Measurements from ENCODE around the gene NTF4. TPM values are rescaled to one million over a fixed set of nuclear protein-coding genes. Genes with fewer than 3 reads are reported as not detected.
A peak's percentile ranks its signal among the peaks of the same experiment; 100 is the strongest.
"Not testable (repeated sequence)": the region's sequence is repeated elsewhere in the genome, so short reads cannot be mapped to it uniquely, and the experiment has no call there.

NTF4 gene
- total RNA-seq, 1 donor from 2014 or later = 7.3 TPM

GRCh38 chr19:49019242-49019932, 45.2 kb downstream of the NTF4 start:
- H3K9me3 ChIP-seq (ENCODE audit: insufficient read depth, low read depth, low read length) = no peaks in the 10 kb centered on the region
- peak overlapping the region; percentile 77 for H3K4me3 Mint-ChIP-seq (ENCODE audit: unreplicated experiment)
- H3K9ac ChIP-seq (ENCODE audit: low read length) = peak overlapping the region; percentile 77
- H3K27ac ChIP-seq (ENCODE audit: low read depth, low read length) = peak overlapping the region; percentile 7
- H3K27me3 ChIP-seq (ENCODE audit: insufficient read depth, low read length) = no peaks in the 10 kb centered on the region
- peaks cover 18% of the 10 kb centered on the region for H3K4me1 ChIP-seq (ENCODE audit: insufficient read depth, low read length)
- no peak for TF ChIP-seq EZH2 (IDR thresholded peaks at IDR 0.05; ENCODE audit: insufficient read depth, low read length)
- TF ChIP-seq CTCF (IDR thresholded peaks at IDR 0.05; ENCODE audit: insufficient read depth, low read depth, low read length) = no peak
- peak overlapping the region; percentile 80 for H3K27ac Mint-ChIP-seq (ENCODE audit: unreplicated experiment)
- H3K36me3 ChIP-seq (ENCODE audit: insufficient read depth, low read length) = peaks cover 6% of the 10 kb centered on the region
- H2AFZ ChIP-seq (ENCODE audit: low read depth, low read length) = no peak overlapping the region
- H3K36me3 Mint-ChIP-seq (ENCODE audit: low read depth, unreplicated experiment) = peaks cover 17% of the 10 kb centered on the region
- H3K4me3 ChIP-seq (ENCODE audit: insufficient read depth, low read depth, low read length) = peak overlapping the region; percentile 60
- no peaks in the 10 kb centered on the region for H3K9me3 Mint-ChIP-seq (ENCODE audit: unreplicated experiment)
- H3K4me2 ChIP-seq (ENCODE audit: low read length) = peak overlapping the region; percentile 87
- no peak for FAIRE-seq
- peaks cover 12% of the 10 kb centered on the region for H3K4me1 Mint-ChIP-seq (ENCODE audit: low read depth, unreplicated experiment)
- H3K27me3 Mint-ChIP-seq (ENCODE audit: low read depth, unreplicated experiment) = peaks cover 2% of the 10 kb centered on the region
- DNase-seq (ENCODE audit: low read depth) = no peak
- no peaks in the 10 kb centered on the region for H4K20me1 ChIP-seq (ENCODE audit: insufficient read depth, low read length)
- H3K79me2 ChIP-seq (ENCODE audit: insufficient read depth, low read length) = no peaks in the 10 kb centered on the region

- peaks cover 17% of the 10 kb centered on the region for H3K36me3 Mint-ChIP-seq (ENCODE audit: low read depth, unreplicated experiment)
- not testable (repeated sequence) for H3K27me3 ChIP-seq (ENCODE audit: insufficient read depth, low read length); DNase-seq (ENCODE audit: low read depth); H3K9me3 ChIP-seq (ENCODE audit: insufficient read depth, low read depth, low read length); H4K20me1 ChIP-seq (ENCODE audit: insufficient read depth, low read length); H3K27ac Mint-ChIP-seq (ENCODE audit: unreplicated experiment); H3K9me3 Mint-ChIP-seq (ENCODE audit: unreplicated experiment); H3K36me3 ChIP-seq (ENCODE audit: insufficient read depth, low read length); FAIRE-seq; H3K79me2 ChIP-seq (ENCODE audit: insufficient read depth, low read length); H3K27me3 Mint-ChIP-seq (ENCODE audit: low read depth, unreplicated experiment)
- Histone ChIP-seq H3K4me3 (ENCODE audit: insufficient read depth, low read depth, low read length) (peak overlapping the region; percentile 60), H3K27ac (ENCODE audit: low read depth, low read length) (peak overlapping the region; percentile 33), H3K4me1 (ENCODE audit: insufficient read depth, low read length) (peaks cover 18% of the 10 kb centered on the region), H3K4me2 (ENCODE audit: low read length) (peak overlapping the region; percentile 87), H2AFZ (ENCODE audit: low read depth, low read length) (peak overlapping the region; percentile 16), H3K9ac (ENCODE audit: low read length) (peak overlapping the region; percentile 77)
- peak overlapping the region; percentile 77 for H3K4me3 Mint-ChIP-seq (ENCODE audit: unreplicated experiment)
- H3K4me1 Mint-ChIP-seq (ENCODE audit: low read depth, unreplicated experiment) = peaks cover 12% of the 10 kb centered on the region
Observed at GRCh38 chr19:49018388-49019241, 46.0 kb downstream of the NTF4 start.

- Histone ChIP-seq H3K27ac (ENCODE audit: low read depth, low read length) (peak overlapping the region; percentile 33), H3K79me2 (ENCODE audit: insufficient read depth, low read length) (no peaks in the 10 kb centered on the region), H3K36me3 (ENCODE audit: insufficient read depth, low read length) (peaks cover 6% of the 10 kb centered on the region), H3K4me1 (ENCODE audit: insufficient read depth, low read length) (peaks cover 18% of the 10 kb centered on the region), H3K9me3 (ENCODE audit: insufficient read depth, low read depth, low read length) (no peaks in the 10 kb centered on the region), H3K4me2 (ENCODE audit: low read length) (peak overlapping the region; percentile 87), H3K4me3 (ENCODE audit: insufficient read depth, low read depth, low read length) (peak overlapping the region; percentile 60), H4K20me1 (ENCODE audit: insufficient read depth, low read length) (peaks cover 4% of the 10 kb centered on the region), H3K9ac (ENCODE audit: low read length) (peak overlapping the region; percentile 77), H2AFZ (ENCODE audit: low read depth, low read length) (peak overlapping the region; percentile 35), H3K27me3 (ENCODE audit: insufficient read depth, low read length) (no peaks in the 10 kb centered on the region)
- peak; percentile 14 for TF ChIP-seq CTCF (IDR thresholded peaks at IDR 0.05; ENCODE audit: insufficient read depth, low read depth, low read length)
- TF ChIP-seq EZH2 (IDR thresholded peaks at IDR 0.05; ENCODE audit: insufficient read depth, low read length) = no peak
- FAIRE-seq (no peak), DNase-seq (ENCODE audit: low read depth) (peak; percentile 42)
- H3K27me3 Mint-ChIP-seq (ENCODE audit: low read depth, unreplicated experiment) = peaks cover 2% of the 10 kb centered on the region
- no peak overlapping the region for H3K27ac Mint-ChIP-seq (ENCODE audit: unreplicated experiment)
- peaks cover 17% of the 10 kb centered on the region for H3K36me3 Mint-ChIP-seq (ENCODE audit: low read depth, unreplicated experiment)
- no peaks in the 10 kb centered on the region for H3K9me3 Mint-ChIP-seq (ENCODE audit: unreplicated experiment)
- H3K4me3 Mint-ChIP-seq (ENCODE audit: unreplicated experiment) = no peak overlapping the region
- peaks cover 12% of the 10 kb centered on the region for H3K4me1 Mint-ChIP-seq (ENCODE audit: low read depth, unreplicated experiment)
Observed at GRCh38 chr19:49017666-49018351, 46.8 kb downstream of the NTF4 start.

All from astrocyte (in vitro differentiated cells and primary cell).